T-cell (primary cell): ENCODE results near the gene COL19A1. TPM values are rescaled to one million over a fixed set of nuclear protein-coding genes. Genes with fewer than 3 reads are reported as not detected.

Experiments used
- ATAC-seq, 4 experiments: fragments of 200-7000 bp in 3 of 4; fragments of 150-1000 bp in 1 of 4; cut with Tn5 transposase; replicated peaks in 1 of 4; 1 replicate in 3 of 4; 2 replicates in 1 of 4; pipeline ENCODE4 v1.10.0; 2021; ENCODE audit warnings: moderate library complexity in 3 of 4, mild to moderate bottlenecking in 2 of 4, moderate number of reproducible peaks in 1 of 4
- CTCF ChIA-PET, 2 donors: fragments of 300-600 bp; sonication (Branson Sonifier 250); formaldehyde crosslinking; loops; one replicate each; lab custom pipeline; 2022; ENCODE audit warnings: antibody characterized with exemption in 2 of 2; lab: Charles Lee
- POLR2A ChIA-PET, 2 donors: fragments of 300-600 bp; sonication (Branson Sonifier 250); formaldehyde crosslinking; loops; one replicate each; lab custom pipeline; 2022; ENCODE audit warnings: antibody characterized with exemption in 2 of 2; lab: Charles Lee
- DNase-seq, 35 experiments: peaks; one replicate each; pipeline versions ENCODE4 v3.0.0 to v3.0.0-alpha.2; 2013 to 2023
- H3K27ac ChIP-seq: one replicate; pipeline ENCODE4 v1.5.1; 2013; ENCODE audit warnings: low read length
- H3K27me3 ChIP-seq, 2 experiments: replicated peaks in 1 of 2; 1 replicate in 1 of 2; 2 replicates in 1 of 2; pipeline versions ENCODE4 v1.6.1 to v1.7.0; 2013; ENCODE audit warnings: low read length in 1 of 2, mixed read lengths in 1 of 2; ENCODE audit not compliant: control insufficient read depth in 2 of 2, insufficient read depth in 2 of 2; ENCODE audit errors: extremely low read depth in 1 of 2
- H3K36me3 ChIP-seq, 2 donors: 1 replicate in 1 of 2; 2 replicates in 1 of 2; pipeline versions ENCODE4 v1.6.1 to v1.7.0; 2013; ENCODE audit warnings: low read length in 1 of 2; ENCODE audit not compliant: control insufficient read depth in 2 of 2, insufficient read depth in 1 of 2; ENCODE audit errors: extremely low read depth in 1 of 2
- H3K4me1 ChIP-seq, 2 experiments: 1 replicate in 1 of 2; 2 replicates in 1 of 2; pipeline versions ENCODE4 v1.6.1 to v1.7.0; 2013; ENCODE audit warnings: low read length in 2 of 2, mixed read lengths in 1 of 2; ENCODE audit not compliant: insufficient read depth in 2 of 2, control insufficient read depth in 1 of 2; ENCODE audit errors: extremely low read depth in 1 of 2
- H3K4me3 ChIP-seq, 2 donors: 1 replicate in 1 of 2; 2 replicates in 1 of 2; pipeline versions ENCODE4 v1.5.1 to v1.7.0; 2013; ENCODE audit warnings: mild to moderate bottlenecking in 2 of 2, low read length in 1 of 2, moderate library complexity in 1 of 2; ENCODE audit not compliant: control insufficient read depth in 1 of 2; ENCODE audit errors: extremely low read depth in 1 of 2
- H3K9me3 ChIP-seq: 2 replicates; pipeline ENCODE4 v1.7.0; 2013
- H3K27ac Mint-ChIP-seq, 2 donors: one replicate each; pipeline ENCODE4 v1.8.0; 2020 to 2021; ENCODE audit warnings: mild to moderate bottlenecking in 2 of 2, mixed read lengths in 2 of 2
- H3K27me3 Mint-ChIP-seq, 2 donors: one replicate each; pipeline ENCODE4 v1.8.0; 2021 to 2022; ENCODE audit warnings: mixed read lengths in 2 of 2
- H3K36me3 Mint-ChIP-seq: one replicate; pipeline ENCODE4 v1.8.0; 2021; ENCODE audit warnings: mixed read lengths
- H3K4me1 Mint-ChIP-seq, 3 donors: one replicate each; pipeline ENCODE4 v1.8.0; 2020 to 2022; ENCODE audit warnings: mixed read lengths in 3 of 3, mild to moderate bottlenecking in 1 of 3
- H3K4me3 Mint-ChIP-seq, 3 donors: one replicate each; pipeline ENCODE4 v1.8.0; 2020 to 2022; ENCODE audit warnings: mild to moderate bottlenecking in 3 of 3, mixed read lengths in 3 of 3, moderate library complexity in 3 of 3
- H3K9me3 Mint-ChIP-seq, 3 donors: one replicate each; pipeline ENCODE4 v1.8.0; 2020 to 2022; ENCODE audit warnings: mixed read lengths in 3 of 3
- WGBS: methylation state at CpG from one replicate; pipeline ENCODE4 v1.1.5; 2013; ENCODE audit warnings: missing lambda C conversion rate; ENCODE audit not compliant: insufficient coverage; 5-methylcytosine and 5-hydroxymethylcytosine counted together
- total RNA-seq, 35 experiments: library from RNA in 6 of 35; stranded (reverse) in 6 of 35; fragments of 120-200 nt in 1 of 35; gene quantifications; one replicate each; pipeline versions ENCODE4 v1.2.1 to v1.2.4 and lab custom pipeline; 2013 to 2026

COL19A1 gene
- total RNA-seq, 5 donors from 2014 or later (not counting 1 experiment from before 2014, with no cell fraction given) = 0.42 to 2.3 (median 0.55) TPM

GRCh38 chr6:70219943-70220613 is 353.7 kb downstream of the COL19A1 start:
- Mint-ChIP-seq H3K4me1 (no peaks in the 10 kb centered on the region), H3K27ac (no peak overlapping the region), H3K4me3 (no peak overlapping the region), H3K27me3 (peaks cover 2 to 15% of the 10 kb centered on the region in 2 donors), H3K36me3 (no peaks in the 10 kb centered on the region), H3K9me3 (no peaks in the 10 kb centered on the region)
- no peak for ATAC-seq
- Histone ChIP-seq H3K36me3 (no peaks in the 10 kb centered on the region), H3K27ac (no peak overlapping the region), H3K27me3 (peaks cover 0 to 4% of the 10 kb centered on the region in 2 experiments), H3K4me1 (no peaks in the 10 kb centered on the region), H3K9me3 (no peaks in the 10 kb centered on the region), H3K4me3 (no peak overlapping the region)
- no peak for DNase-seq
- WGBS = 100% methylated on average over 1 of the region's 1 CpG
- POLR2A ChIA-PET = no interaction called here
- CTCF ChIA-PET = interaction anchor here (0.6 to 2.3 kb wide), 5 partner anchors 9 to 1077 kb away, joined by 4 to 21 read pairs (median 5); no protein-coding TSS in a partner anchor

- Mint-ChIP-seq H3K4me1 (no peaks in the 10 kb centered on the region), H3K27ac (no peak overlapping the region), H3K4me3 (no peak overlapping the region), H3K9me3 (no peaks in the 10 kb centered on the region), H3K27me3 (peaks cover 2 to 15% of the 10 kb centered on the region in 2 donors), H3K36me3 (no peaks in the 10 kb centered on the region)
- Histone ChIP-seq H3K36me3 (no peaks in the 10 kb centered on the region), H3K4me1 (no peaks in the 10 kb centered on the region), H3K27me3 (peaks cover 0 to 4% of the 10 kb centered on the region in 2 experiments), H3K9me3 (no peaks in the 10 kb centered on the region), H3K4me3 (no peak overlapping the region), H3K27ac (no peak overlapping the region)
- ATAC-seq = peak in 1 of 4 experiments; percentile 35
- WGBS = no CpG with 5 or more reads among the region's 4 CpGs
- peak in 1 of 35 experiments; percentile 27 for DNase-seq
- POLR2A ChIA-PET = interaction anchor here in 1 of 2 donors (0.5 kb wide), 1 partner anchor 15 kb away, joined by 10 read pairs; no protein-coding TSS in a partner anchor
- CTCF ChIA-PET = interaction anchor here (0.5 to 2.3 kb wide), 22 partner anchors 8 to 973 kb away, joined by 3 to 21 read pairs (median 4); partner anchors contain the start of gene SMAP1 (in 1 of the 2)
Measured at GRCh38 chr6:70221025-70221714, 354.8 kb downstream of the COL19A1 start.

- H3K9me3 Mint-ChIP-seq = no peaks in the 10 kb centered on the region
- CTCF ChIA-PET = interaction anchor here (0.7 to 2.3 kb wide), 13 partner anchors 8 to 734 kb away, joined by 3 to 21 read pairs (median 5); no protein-coding TSS in a partner anchor
- no peaks in the 10 kb centered on the region for H3K4me1 Mint-ChIP-seq
- H3K36me3 ChIP-seq = no peaks in the 10 kb centered on the region
- no peak overlapping the region for H3K4me3 ChIP-seq
- no peak overlapping the region for H3K27ac ChIP-seq
- H3K36me3 Mint-ChIP-seq = no peaks in the 10 kb centered on the region
- DNase-seq = no peak
- no peak overlapping the region for H3K27ac Mint-ChIP-seq
- no peak overlapping the region for H3K4me3 Mint-ChIP-seq
- WGBS = 63% methylated on average over 4 of the region's 6 CpGs
- ATAC-seq = no peak
- H3K27me3 Mint-ChIP-seq = peaks cover 2 to 15% of the 10 kb centered on the region in 2 donors
- POLR2A ChIA-PET = no interaction called here
- no peaks in the 10 kb centered on the region for H3K9me3 ChIP-seq
- H3K27me3 ChIP-seq = peaks cover 0 to 1% of the 10 kb centered on the region in 2 experiments
- H3K4me1 ChIP-seq = no peaks in the 10 kb centered on the region
Measured at GRCh38 chr6:70221715-70222438, 355.5 kb downstream of the COL19A1 start.

GRCh38 chr6:70222439-70222749 is 356.0 kb downstream of the COL19A1 start:
- DNase-seq = no peak
- no peaks in the 10 kb centered on the region for H3K9me3 Mint-ChIP-seq
- H3K4me3 ChIP-seq = no peak overlapping the region
- CTCF ChIA-PET = interaction anchor here in 1 of 2 donors (0.7 kb wide), 1 partner anchor 710 kb away, joined by 4 read pairs; no protein-coding TSS in a partner anchor
- no peak overlapping the region for H3K27ac Mint-ChIP-seq
- WGBS = no CpG with 5 or more reads among the region's 2 CpGs
- H3K36me3 Mint-ChIP-seq = no peaks in the 10 kb centered on the region
- H3K27me3 ChIP-seq = no peaks in the 10 kb centered on the region
- no peak overlapping the region for H3K4me3 Mint-ChIP-seq
- no peak for ATAC-seq
- H3K27ac ChIP-seq = no peak overlapping the region
- no peaks in the 10 kb centered on the region for H3K4me1 Mint-ChIP-seq
- no peaks in the 10 kb centered on the region for H3K9me3 ChIP-seq
- POLR2A ChIA-PET = no interaction called here
- H3K4me1 ChIP-seq = no peaks in the 10 kb centered on the region
- H3K36me3 ChIP-seq = no peaks in the 10 kb centered on the region
- H3K27me3 Mint-ChIP-seq = peaks cover 2 to 15% of the 10 kb centered on the region in 2 donors

- Histone ChIP-seq H3K9me3 (no peaks in the 10 kb centered on the region), H3K27ac (no peak overlapping the region), H3K4me1 (no peaks in the 10 kb centered on the region), H3K36me3 (no peaks in the 10 kb centered on the region), H3K4me3 (no peak overlapping the region), H3K27me3 (no peaks in the 10 kb centered on the region)
- Mint-ChIP-seq H3K27me3 (peaks cover 0 to 8% of the 10 kb centered on the region in 2 donors), H3K4me3 (no peak overlapping the region), H3K27ac (no peak overlapping the region), H3K36me3 (no peaks in the 10 kb centered on the region), H3K9me3 (no peaks in the 10 kb centered on the region), H3K4me1 (no peaks in the 10 kb centered on the region)
- ChIA-PET CTCF (interaction anchor here in 1 of 2 donors (0.6 kb wide), 1 partner anchor 260 kb away, joined by 3 read pairs; no protein-coding TSS in a partner anchor), POLR2A (no interaction called here)
- WGBS = no CpG with 5 or more reads among the region's 2 CpGs
- ATAC-seq (no peak), DNase-seq (no peak)
Measured at GRCh38 chr6:70225055-70225454, 358.7 kb downstream of the COL19A1 start.

- Histone ChIP-seq H3K4me1 (no peaks in the 10 kb centered on the region), H3K9me3 (no peaks in the 10 kb centered on the region), H3K27me3 (peaks cover 0 to 5% of the 10 kb centered on the region in 2 experiments), H3K4me3 (no peak overlapping the region), H3K27ac (no peak overlapping the region), H3K36me3 (no peaks in the 10 kb centered on the region)
- no peaks in the 10 kb centered on the region for H3K36me3 Mint-ChIP-seq
- no peak for ATAC-seq
- no peak for DNase-seq
- CTCF ChIA-PET = interaction anchor here (0.8 to 3.8 kb wide), 2 partner anchors 11 to 12 kb away, joined by 5 to 21 read pairs; no protein-coding TSS in a partner anchor
- POLR2A ChIA-PET = interaction anchor here in 1 of 2 donors (0.5 kb wide), 1 partner anchor 720 kb away, joined by 3 read pairs; no protein-coding TSS in a partner anchor
- H3K27me3 Mint-ChIP-seq = peaks cover 0 to 7% of the 10 kb centered on the region in 2 donors
- H3K27ac Mint-ChIP-seq = no peak overlapping the region
- no peaks in the 10 kb centered on the region for H3K4me1 Mint-ChIP-seq
- WGBS = 100% methylated on average over 1 of the region's 2 CpGs
- H3K9me3 Mint-ChIP-seq = no peaks in the 10 kb centered on the region
- no peak overlapping the region for H3K4me3 Mint-ChIP-seq
Measured at GRCh38 chr6:70231311-70231710, 365.0 kb downstream of the COL19A1 start.
